IPS-18c (cell line): Measurements from ENCODE around the gene TXNRD1.

Experiments used
- H3K4me3 ChIP-seq: 2 replicates; pipeline ENCODE4 v1.7.0; 2013; ENCODE audit warnings: low read depth, mild to moderate bottlenecking, low read length, moderate library complexity; ENCODE audit not compliant: insufficient read depth
- H3K9me3 ChIP-seq: one replicate; pipeline ENCODE4 v1.6.1; 2013; ENCODE audit warnings: mild to moderate bottlenecking, low read length, moderate library complexity; ENCODE audit not compliant: control insufficient read depth, insufficient read depth

Gene TXNRD1

GRCh38 chr12:104359216-104359615 lies 143.6 kb downstream of the TXNRD1 start:
- Histone ChIP-seq H3K9me3 (peaks cover 8% of the 10 kb centered on the region), H3K4me3 (no peak overlapping the region)

- H3K9me3 ChIP-seq = peaks cover 8% of the 10 kb centered on the region
Measured at GRCh38 chr12:104360157-104360556, 144.6 kb downstream of the TXNRD1 start.

GRCh38 chr12:104360983-104361707 lies 145.6 kb downstream of the TXNRD1 start:
- no peak overlapping the region for H3K4me3 ChIP-seq
- peaks cover 8% of the 10 kb centered on the region for H3K9me3 ChIP-seq

More at GRCh38 chr12:104360157-104360556, 144.6 kb downstream of the TXNRD1 start:
- no peak overlapping the region for H3K4me3 ChIP-seq

GRCh38 chr12:104365921-104366410 lies 150.4 kb downstream of the TXNRD1 start:
- Histone ChIP-seq H3K4me3 (no peak overlapping the region), H3K9me3 (peaks cover 15% of the 10 kb centered on the region)

- peaks cover 9% of the 10 kb centered on the region for H3K9me3 ChIP-seq
- H3K4me3 ChIP-seq = no peak overlapping the region
Measured at GRCh38 chr12:104369708-104370107, 154.1 kb downstream of the TXNRD1 start.

- H3K9me3 ChIP-seq = peaks cover 9% of the 10 kb centered on the region
- no peak overlapping the region for H3K4me3 ChIP-seq
Measured at GRCh38 chr12:104371043-104371870, 155.7 kb downstream of the TXNRD1 start.

GRCh38 chr12:104372061-104372720 lies 156.6 kb downstream of the TXNRD1 start:
- Histone ChIP-seq H3K4me3 (no peak overlapping the region), H3K9me3 (peaks cover 9% of the 10 kb centered on the region)

- no peak overlapping the region for H3K4me3 ChIP-seq
Measured at GRCh38 chr12:104372721-104373335, 157.2 kb downstream of the TXNRD1 start.

GRCh38 chr12:104374071-104374470 lies 158.5 kb downstream of the TXNRD1 start:
- H3K9me3 ChIP-seq = peaks cover 9% of the 10 kb centered on the region
- no peak overlapping the region for H3K4me3 ChIP-seq

More at GRCh38 chr12:104372721-104373335, 157.2 kb downstream of the TXNRD1 start:
- peaks cover 9% of the 10 kb centered on the region for H3K9me3 ChIP-seq

GRCh38 chr12:104374806-104375205 lies 159.2 kb downstream of the TXNRD1 start:
- H3K9me3 ChIP-seq = peaks cover 4% of the 10 kb centered on the region
- no peak overlapping the region for H3K4me3 ChIP-seq

GRCh38 chr12:104375775-104376174 lies 160.2 kb downstream of the TXNRD1 start:
- Histone ChIP-seq H3K4me3 (no peak overlapping the region), H3K9me3 (no peaks in the 10 kb centered on the region)

- Histone ChIP-seq H3K4me3 (no peak overlapping the region), H3K9me3 (no peaks in the 10 kb centered on the region)
Measured at GRCh38 chr12:104376650-104377513, 161.3 kb downstream of the TXNRD1 start.

GRCh38 chr12:104377514-104377812 lies 161.9 kb downstream of the TXNRD1 start:
- no peaks in the 10 kb centered on the region for H3K9me3 ChIP-seq
- no peak overlapping the region for H3K4me3 ChIP-seq

GRCh38 chr12:104378427-104378826 lies 162.8 kb downstream of the TXNRD1 start:
- Histone ChIP-seq H3K9me3 (no peaks in the 10 kb centered on the region), H3K4me3 (no peak overlapping the region)

- no peak overlapping the region for H3K4me3 ChIP-seq
- no peaks in the 10 kb centered on the region for H3K9me3 ChIP-seq
Measured at GRCh38 chr12:104381341-104381730, 165.8 kb downstream of the TXNRD1 start.

GRCh38 chr12:104381731-104382480 lies 166.3 kb downstream of the TXNRD1 start:
- H3K4me3 ChIP-seq = no peak overlapping the region
- H3K9me3 ChIP-seq = no peaks in the 10 kb centered on the region
